ENCODE measurements around the gene BRF1.

BRF1 gene

DNA sequence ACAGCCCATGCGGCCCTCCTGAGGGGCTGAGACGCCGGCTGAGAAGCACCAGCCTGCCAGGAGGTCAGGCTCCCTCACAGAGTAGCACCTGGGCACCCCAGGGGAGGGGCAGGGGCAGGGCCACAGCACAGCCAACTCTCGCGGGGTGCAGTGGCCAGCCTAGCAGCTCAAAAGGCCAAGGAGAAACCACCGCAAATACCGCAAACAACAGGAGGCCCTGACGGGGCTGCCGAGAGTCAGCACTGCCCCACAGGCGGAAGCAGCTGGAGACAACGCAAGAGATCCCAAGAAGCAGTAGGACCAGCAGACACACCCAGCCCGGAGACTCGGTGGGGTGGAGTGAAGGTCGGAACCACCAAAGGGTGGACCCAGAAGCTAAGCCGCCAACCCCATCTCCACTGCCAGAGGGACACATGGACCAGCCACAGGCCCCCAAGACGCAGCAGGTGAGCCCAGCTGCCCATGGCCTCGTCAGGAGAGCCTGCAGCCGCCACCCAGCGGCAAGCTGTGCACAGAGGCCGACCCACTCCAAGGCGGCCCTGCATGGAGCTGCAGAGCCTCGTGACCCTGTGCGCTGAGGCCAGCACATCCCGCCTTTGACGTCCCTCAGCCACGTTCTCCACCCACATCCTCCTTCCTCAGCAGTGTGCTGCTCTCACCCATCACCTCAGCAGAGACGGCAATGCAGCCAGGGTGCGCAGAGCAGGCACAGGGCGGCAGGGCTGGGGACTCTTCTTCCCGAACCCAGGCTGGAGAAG, 84.1 kb downstream of the BRF1 start:
- DNase-seq (ENCODE audit: insufficient read length, low spot score) (no peak), FAIRE-seq (no peak)

DNA sequence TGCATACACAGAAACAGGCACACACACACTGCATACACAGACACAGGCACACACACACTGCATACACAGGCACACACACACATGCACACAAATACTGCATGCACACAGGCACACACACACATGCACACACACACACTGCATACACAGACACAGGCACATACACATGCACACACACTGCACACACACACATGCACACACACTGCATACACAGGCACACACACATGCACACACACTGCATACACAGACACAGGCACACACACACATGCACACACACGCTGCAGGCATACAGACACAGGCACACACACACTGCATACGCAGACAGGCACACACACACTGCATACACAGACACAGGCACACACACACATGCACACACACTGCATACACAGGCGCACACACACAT, 85.2 kb downstream of the BRF1 start:
- DNase-seq (ENCODE audit: insufficient read length, low spot score): no peak
- peak; percentile 99 for FAIRE-seq

DNA sequence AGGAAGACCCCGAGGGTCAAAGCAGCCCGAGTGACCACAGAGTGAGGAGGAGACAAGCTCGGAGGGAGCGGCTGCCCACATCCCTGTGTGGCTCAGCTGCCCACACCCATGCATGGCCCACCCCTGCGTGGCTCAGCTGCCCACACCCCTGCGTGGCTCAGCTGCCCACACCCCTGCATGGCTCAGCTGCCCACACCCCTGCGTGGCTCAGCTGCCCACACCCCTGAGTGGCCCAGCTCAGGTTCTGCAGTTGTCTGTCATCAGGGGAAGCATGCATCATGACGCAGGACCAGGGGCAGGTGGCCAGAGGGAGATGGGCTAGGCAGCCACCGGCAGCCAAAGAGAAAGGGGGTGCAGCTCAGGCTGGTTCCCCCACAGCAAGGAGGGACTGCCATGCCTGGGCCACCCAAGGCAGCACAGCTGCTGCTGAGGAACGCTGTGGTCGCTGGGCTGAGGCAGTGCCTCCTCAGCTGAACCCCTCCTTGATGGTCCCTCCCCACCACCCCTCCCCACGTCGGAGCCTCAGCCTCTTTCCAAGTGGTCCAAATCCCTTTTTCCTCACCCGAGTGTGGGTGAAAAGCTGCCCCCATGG, 86.4 kb downstream of the BRF1 start:
- FAIRE-seq (no peak), DNase-seq (ENCODE audit: insufficient read length, low spot score) (no peak)

DNA sequence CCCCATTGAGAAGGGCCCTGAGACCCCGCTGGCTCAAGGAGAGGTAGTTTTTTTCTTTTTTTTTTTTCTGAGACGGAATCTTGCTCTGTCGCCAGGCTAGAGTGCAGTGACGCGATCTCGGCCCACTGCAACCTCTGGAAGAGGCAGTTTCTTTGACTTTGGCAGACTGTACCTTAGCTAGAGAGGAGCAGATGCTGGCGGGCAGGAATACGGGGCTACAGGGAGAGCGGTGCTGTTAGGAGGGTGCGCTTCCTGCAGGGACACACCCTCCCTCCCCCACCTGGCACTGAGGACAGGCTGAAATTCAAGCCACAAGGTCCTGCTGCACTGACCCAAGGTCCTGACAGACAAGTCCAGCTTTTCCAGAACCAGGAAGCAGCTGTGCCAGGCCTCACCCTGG, 87.4 kb downstream of the BRF1 start:
- no peak for FAIRE-seq
- DNase-seq (ENCODE audit: insufficient read length, low spot score): no peak

DNA sequence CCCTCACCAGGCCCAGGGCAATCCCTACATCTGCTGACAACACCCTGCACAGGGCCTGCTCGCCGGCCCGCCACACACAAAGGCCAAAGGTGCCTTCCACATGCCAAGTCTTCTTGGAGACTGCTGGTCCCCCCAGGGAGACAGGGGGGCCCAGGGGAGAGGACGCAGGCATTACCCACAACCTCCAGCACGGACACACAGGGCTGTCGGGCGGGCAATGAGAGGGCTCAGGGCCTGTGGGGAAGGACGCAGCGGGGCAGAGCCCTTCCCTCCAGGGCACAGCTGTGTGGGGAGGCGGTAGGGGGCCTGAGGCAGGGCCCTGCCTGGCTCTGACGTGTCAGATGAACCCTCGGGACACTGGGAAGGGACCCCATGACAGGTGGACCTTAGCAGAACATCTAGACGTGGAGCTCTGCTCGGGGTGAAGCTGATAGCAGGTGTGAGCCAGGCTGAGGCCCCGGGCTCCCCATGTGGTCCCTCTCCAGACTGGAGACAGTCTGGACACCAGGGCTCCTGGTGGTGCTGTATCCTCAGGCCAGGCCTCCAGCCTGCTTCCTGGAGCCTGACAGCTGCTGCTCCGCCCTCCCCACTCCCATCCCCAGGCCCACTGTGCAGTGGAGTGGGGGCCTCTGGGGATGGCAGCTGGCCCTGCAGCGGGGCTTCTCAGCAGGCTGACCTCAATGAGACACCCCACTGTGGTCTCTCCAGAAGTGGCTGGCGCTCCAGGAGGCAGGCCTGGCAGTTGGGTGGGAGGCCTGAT, 88.1 kb downstream of the BRF1 start:
- DNase-seq (ENCODE audit: insufficient read length, low spot score) (no peak), FAIRE-seq (no peak)

DNA sequence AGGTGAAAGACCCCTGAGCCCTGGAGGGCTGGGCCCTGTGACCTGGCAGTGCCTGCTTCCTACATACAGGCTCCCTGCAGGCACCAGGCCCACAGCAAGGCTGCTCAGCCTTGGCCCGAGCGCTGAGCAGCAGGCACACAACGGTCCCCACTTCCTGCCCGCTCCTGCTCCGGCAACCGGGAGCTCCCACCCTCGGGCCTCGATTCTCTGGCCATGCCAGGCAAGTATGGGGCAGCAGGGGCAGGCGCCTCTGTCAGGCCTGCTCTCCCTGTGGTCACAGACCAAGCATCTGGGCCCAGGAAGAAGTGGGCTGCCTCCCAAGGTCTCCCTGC, 89.1 kb downstream of the BRF1 start:
- DNase-seq (ENCODE audit: insufficient read length, low spot score): no peak
- no peak for FAIRE-seq

DNA sequence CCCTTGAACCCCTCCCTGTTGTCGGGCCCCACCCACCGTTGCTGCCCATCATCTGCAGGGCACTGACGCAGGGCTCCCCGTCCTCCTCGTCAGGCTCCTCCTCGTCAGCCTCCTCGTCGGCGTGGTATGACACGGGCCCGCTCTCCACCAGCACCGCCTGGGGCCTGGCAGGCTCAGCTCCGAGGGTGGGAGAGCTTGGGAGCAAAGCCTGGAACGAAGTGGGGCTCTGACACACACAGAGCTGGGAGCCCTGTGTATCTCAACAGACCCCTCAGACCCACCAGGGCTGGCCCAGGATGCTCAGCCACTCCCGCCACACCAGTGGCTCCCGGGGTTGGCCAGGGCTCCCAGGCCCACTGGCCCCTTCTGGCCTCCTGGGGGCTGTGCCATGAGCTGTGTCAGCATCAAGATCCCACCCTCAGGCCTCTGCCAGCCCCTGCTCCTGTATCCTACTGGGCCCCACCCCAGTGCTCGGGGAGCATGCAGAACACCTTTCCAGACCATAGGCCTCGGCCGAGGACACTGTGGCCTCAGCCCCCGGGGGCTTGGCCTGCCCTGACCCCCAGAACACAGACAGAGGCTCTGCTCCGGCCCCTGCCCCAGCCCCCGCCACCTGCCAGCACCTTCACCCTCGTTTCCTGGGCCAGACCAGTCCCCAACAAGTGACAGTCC, 89.6 kb downstream of the BRF1 start:
- FAIRE-seq (no peak), DNase-seq (ENCODE audit: insufficient read length, low spot score) (no peak)

DNA sequence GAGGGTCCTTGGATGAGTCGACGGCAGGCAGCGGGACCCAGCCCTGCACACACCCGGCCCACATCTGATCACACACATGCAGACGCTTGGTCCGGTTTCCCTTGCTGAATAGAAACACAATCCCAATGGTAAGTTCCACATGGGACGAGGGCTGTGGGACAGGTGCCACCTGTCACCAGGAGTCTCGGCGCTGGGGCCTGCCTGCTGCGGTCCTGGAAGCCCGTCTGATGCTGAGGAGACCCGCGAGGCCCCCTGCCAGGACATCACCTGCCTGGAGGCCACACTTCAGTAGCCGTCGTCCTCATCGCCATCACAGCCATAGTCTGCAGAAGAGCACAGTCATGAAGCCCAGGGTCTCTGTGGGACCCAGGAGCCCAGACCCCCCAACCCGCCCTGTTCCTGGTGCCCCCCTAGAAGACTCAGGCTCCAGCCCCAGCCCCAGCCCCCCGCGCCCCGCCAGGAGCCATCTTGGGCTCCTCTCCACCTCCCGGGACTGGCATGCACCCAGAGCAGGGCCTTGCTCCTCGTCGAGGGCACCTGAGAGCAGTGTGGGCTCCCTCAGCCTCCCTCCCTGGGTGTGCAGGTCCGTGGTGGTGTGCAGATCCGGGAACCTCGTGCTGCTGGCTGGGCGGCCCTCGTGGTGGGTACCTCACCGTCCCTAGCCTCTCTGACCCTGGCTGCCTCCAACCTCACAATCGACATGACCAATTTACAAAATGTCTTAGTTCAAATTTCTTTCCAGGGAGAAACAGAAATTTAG, 90.4 kb downstream of the BRF1 start:
- no peak for DNase-seq (ENCODE audit: insufficient read length, low spot score)
- FAIRE-seq: no peak

DNA sequence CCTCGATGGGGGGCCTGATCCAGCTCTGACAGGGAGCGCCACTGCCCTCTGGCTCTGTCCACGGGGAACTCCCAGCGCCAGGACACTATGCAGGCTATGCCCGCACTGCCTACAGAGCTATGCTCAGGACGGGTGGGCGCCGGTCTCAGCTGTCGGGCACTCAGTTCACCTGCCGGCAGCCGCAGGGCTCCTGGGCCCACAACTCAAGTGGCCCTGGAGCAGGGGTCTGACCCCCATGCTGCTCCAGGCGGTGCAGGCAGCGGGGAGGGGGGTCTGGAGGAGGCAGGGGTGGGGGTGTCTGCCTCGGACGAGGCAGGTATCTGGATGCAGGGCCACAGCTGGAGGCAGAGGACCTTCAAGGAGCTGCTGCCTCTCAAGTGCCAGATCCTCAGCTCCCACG, 91.2 kb downstream of the BRF1 start:
- DNase-seq (ENCODE audit: insufficient read length, low spot score) (no peak), FAIRE-seq (no peak)

DNA sequence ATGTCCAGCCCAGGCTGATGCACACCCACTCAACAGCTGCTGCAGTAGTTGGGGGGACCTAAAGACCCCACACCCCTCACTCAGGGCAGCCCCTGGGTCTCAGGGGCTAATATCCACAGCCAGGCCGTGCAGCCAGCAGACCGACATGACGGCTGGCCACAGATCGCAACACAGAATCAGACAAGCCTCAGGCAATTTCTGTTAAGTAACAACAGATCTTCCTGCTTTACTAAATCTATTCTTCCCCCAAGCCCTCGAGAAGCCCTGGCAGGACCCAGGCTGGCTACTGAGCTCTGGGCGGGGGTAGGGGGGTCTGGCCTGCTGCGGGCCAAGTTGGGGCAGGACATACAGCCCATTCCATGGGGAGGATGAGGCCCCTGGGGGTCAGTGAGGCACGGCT, 91.7 kb downstream of the BRF1 start:
- FAIRE-seq (no peak), DNase-seq (ENCODE audit: insufficient read length, low spot score) (no peak)

DNA sequence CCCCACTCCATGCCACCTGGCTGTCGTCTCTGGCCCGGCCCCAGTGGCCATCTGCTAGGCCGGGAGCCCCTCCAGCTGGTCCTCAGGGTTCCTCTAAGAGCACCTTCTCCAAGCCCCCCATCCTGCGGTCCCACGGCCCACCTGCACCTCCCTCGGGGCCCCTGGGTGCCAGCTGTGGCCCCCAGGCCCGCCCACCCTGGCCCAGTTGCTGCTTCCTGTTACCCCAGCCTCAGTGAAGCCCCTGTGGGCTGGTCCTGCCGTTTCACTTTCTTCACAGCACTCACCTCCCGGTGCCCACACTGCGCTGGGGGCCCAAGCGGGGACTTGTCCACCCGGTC, 92.1 kb downstream of the BRF1 start:
- no peak for FAIRE-seq

DNA sequence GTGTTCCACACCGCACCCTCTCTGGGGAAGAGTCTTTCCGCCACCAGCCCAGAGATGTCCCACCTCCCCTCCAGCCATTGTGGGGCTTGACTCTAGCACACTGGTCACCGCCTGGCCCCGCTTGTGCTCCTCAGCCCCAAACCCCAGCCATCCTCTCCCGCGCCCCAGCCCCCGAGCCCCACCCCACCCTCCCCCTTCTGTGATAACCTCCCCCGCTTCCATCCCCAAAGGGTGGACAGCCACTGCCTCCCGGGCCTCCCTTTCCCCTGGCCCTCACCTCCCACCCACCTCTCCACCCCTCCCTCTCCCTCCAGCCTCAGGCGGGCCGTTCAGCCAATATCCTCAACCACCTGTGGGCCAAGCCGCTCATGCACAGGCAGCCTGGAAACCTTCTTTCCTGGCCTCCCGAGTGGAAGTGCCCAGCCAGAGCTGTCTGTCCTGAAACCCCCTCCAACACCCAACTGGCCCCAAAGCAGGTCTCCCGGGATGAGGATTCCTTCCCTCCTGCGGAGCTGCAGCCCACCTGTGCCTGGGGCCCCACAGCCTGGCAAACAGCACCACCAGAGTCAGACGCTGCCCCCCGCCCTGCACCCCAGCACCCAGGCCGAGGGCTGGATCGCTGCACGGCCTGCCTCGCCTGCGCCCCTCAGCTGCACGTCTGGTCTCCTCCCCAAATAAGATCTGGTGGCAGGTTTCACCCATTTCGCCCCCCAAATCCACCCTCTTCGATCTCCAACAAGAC, 92.6 kb downstream of the BRF1 start:
- FAIRE-seq (no peak), DNase-seq (ENCODE audit: insufficient read length, low spot score) (no peak)

More for the DNA sequence above, 92.1 kb downstream of the BRF1 start:
- DNase-seq (ENCODE audit: insufficient read length, low spot score): no peak

DNA sequence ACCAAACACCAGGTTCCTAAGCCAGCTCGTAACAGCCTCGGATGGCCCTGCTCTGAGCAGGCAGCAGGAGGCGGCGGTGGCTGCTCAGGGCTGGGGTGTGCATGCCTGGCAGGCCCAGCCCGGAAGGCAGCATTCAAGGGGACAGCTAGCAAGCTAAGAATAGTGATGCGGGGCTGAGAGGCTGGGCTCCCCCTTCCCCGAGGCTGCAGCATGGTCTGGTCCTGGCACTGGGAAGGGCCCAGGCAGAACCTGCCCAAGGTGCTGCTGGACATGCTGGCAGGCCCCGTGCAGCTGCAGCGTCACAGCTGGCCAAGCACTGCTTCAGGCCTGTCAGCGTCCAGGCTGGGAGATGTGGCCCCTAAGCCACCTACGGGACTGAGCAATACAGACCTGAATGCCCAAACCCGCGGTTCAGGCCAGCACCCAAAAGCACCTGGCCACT, 93.3 kb downstream of the BRF1 start:
- no peak for FAIRE-seq
- DNase-seq (ENCODE audit: insufficient read length, low spot score): no peak

DNA sequence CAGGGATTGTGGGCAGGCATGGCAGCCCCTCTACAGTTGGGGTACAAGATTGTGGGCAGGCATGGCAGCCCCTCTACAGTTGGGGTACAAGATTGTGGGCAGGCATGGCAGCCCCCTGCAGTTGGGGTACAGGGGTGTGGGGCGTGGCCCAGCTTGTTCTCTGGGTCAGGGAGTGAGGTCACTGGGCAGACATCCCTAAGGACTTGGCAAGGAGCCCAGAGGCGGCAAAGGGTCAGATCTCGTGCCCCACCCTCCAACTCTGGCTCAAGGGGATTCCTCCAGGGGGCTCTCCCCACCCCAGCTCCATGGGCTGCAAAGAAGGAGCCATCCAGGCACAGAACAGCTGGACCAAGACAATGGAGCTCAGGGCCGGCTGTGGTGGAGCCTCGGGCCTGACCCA, 93.9 kb downstream of the BRF1 start:
- FAIRE-seq: no peak
- DNase-seq (ENCODE audit: insufficient read length, low spot score): no peak

DNA sequence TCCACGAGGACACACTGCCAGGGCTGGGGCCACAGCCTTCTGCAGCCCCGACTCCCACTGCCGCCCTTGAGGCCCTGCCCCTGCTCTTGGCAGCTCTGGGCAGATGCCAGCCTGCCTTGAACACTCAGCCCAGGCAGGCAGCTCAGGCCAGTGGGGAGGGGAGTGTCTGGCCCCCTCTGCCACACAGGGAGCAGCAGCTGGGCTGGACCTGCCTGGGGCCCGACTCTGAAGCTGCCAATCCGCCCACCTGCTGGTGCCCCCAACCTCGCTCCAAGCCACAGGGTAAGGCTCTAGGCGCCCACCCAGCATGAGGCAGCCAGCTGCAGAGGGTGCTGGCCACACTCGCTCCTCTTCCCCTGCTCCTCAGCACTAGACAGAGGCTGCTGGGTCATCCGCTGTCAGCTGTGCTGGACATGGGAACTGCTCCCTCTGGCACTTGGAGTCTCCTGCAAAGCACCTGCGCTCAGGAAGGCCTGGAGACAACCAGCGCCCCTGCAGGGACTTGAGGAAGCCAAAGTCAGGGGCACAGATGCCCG, 95.1 kb downstream of the BRF1 start:
- no peak for FAIRE-seq
- DNase-seq (ENCODE audit: insufficient read length, low spot score): no peak

DNA sequence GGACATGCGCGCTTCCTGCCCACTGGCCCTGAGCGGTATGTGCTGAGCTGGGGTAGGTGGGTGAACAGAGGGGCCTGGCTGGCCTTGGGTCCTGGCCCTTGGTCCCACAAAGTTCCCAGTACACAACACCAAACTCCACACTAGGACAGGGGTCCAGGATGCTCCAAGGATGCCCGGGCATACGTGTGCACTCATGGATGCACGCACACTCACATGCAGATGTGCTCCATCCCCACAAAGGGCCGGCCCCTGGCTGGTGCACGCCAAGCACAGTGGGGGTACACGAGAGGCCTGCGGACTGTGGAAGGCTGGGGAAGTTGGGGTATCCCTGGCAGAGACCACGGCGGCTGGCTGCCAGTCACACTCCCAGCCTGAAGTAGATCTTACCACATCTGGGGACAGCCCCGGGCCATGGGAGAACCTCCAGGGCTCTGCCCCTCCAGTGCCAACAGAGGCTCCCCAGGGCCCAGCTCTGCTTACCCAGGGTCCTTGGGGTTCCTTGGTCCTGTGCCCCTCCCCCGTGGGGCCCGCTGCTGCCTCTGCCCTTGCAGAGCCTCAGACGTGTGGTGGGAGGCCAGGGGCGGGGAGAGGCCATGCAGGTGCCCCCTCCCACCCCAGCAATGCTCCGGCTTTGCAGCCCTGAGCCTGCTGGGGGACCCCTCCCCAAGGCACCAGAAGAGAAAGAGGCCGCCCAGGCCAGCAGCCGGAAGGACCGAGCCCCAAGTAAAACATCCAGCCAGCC, 95.7 kb downstream of the BRF1 start:
- FAIRE-seq: no peak
- no peak for DNase-seq (ENCODE audit: insufficient read length, low spot score)

DNA sequence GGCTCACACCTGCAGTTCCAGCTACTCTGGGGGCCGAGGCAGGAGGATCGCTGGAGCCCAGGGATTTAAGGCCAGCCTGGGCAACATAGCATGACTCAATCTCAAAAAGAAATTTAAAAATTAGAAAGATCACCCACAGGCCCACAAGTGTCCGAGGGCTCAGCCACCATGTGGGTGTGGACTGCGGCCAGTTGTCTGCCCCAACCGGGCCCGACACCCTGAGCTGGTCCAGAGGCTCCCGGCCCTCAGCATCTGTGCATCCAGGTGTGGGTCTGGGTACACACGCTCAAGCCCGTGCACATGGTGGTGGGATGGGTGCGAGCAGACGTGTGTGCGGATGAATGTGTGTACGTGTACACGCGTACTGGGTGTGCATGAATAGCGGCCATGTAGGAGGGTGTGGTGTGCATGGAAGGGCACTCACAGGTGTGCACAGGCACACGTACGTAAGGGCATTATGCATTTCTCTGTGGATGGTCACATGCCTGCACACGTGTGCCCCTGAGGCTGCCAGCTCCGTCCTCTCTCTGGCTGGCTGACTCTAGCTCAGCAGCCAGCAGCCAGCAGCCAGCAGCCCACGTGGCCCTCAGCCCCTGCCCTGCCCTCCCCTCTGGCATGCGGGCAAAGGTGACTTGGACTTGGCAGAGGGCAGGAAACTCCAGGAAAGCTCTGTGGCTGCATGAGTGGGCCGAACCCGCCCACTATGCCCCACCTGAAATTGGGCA, 96.4 kb downstream of the BRF1 start:
- DNase-seq (ENCODE audit: insufficient read length, low spot score) (no peak), FAIRE-seq (peak; percentile 85)

DNA sequence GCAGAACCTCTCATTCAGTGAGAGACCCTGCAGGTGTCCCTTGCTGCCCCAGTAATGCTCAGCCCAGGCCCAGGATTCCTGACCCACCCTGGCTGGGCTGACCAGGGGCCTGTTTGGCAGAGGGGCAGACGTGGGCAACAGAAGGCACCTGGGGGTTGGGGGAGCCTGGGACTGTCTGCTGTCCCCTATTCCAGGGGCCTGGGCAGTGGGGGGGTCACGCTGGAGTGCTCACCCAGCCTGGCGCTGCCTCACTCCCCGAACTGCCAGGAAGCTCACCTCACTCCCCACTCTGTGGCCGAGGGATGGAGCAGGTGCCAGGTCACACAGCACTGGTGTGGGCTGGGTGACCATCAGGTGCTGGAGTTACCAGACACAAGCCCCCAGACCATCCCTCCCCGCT, 97.1 kb downstream of the BRF1 start:
- DNase-seq (ENCODE audit: insufficient read length, low spot score): no peak

More for the DNA sequence above, 97.1 kb downstream of the BRF1 start:
- FAIRE-seq: no peak
